HG03196 (cell line): ENCODE results near the gene SFRP5.

Source experiments
- ATAC-seq: cut with Tn5 transposase; IDR thresholded peaks from one replicate; pipeline ENCODE4 v1.9.1; 2021; ENCODE audit not compliant: unreplicated experiment

The SFRP5 gene

DNA sequence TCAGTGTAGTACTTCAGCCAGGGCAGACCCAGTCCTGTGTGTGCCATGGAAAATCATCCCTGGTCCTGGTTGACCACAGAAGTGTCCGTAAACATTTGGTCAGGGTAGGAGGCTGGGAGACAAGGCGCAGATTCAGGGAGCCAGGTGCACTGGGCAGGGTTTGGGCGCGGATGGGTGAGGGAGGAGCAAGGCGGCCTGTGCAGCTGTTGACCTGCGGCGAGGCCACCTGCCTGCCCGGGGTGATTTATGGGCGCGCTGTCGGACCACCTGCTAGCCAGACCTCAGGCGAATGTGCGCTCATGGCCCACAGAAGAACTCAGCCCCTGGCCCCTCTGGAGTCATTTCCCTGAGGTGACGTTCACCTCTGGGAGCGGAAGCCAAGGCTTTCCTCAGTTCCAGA lies 6.6 kb downstream of the SFRP5 start:
- no peak for ATAC-seq

DNA sequence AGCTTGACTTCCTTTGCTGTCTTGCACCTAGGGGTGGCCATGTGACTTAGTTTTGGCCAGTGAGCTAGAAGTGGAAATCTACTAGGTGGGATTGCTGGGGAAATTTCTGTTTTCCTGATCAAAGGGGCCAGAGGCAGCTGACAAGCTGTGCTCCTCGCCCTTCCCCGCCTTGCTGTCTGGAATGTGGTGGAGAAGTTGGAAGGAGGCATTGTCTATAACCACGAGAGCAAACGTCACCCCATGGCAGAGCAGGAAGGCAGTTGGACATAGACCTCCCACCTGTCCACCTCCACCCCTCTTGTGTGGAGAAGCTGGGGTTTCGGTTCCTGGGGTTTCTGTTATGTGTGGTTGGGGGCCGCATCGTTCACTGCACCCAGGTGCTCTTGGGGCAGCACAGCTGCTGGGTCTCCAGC lies 7.3 kb downstream of the SFRP5 start:
- no peak for ATAC-seq

DNA sequence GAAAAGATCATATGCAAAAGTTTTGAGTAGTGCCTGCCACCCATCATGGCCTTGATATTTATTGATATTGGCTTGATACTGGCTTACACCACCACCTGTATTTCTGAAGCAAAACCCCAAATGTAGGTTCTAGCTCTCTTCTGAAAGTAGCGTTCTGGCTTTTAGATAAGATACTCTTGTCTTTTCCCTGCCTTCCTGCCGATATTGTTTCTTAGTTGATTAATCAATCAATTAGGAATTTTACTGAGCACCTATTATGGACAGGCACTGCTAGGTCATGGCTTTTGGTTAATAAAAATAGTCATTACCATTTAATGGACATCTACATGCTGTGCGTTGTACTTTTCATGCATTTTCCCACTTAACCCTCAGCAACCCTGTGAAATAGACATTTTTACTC lies 7.9 kb downstream of the SFRP5 start:
- ATAC-seq = no peak

DNA sequence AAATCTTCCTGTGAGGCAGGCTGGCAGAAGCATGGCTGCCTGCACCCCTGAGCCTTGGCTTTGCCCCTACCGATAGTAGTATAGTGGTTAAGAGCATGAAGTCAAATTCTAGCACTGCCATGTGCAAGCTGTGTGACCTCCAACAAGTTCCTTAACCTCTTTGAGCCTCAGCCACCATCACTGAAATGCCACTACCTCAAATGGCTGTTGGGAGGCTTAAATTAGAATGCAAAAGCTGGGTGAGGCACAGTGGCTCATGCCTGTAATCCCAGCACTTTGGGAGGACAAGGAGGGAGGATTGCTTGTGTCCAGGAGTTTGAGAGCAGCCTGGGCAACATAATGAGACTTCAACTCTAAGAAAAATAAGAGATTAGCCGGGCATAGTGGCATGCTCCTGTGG lies 8.4 kb downstream of the SFRP5 start:
- no peak for ATAC-seq

DNA sequence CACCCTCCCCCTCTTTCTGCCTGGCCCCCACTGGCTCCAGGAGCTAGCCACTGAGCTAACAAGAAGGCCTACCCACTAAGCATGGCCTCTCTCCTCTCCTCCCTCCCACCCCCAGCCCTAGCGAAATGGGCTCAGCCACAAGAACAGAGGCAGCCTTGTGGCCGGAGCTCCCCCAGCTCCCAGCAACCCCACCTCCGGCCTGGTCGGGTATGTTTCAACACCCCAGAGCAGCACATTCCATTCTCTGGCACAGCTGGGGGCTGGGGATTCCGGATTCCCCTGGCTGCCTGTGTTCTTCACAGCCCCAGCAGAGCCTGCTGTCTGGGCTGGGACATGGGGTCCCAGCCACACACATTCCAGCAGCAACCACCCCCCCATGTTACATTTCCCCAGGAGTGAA lies 9.0 kb downstream of the SFRP5 start:
- ATAC-seq = no peak

DNA sequence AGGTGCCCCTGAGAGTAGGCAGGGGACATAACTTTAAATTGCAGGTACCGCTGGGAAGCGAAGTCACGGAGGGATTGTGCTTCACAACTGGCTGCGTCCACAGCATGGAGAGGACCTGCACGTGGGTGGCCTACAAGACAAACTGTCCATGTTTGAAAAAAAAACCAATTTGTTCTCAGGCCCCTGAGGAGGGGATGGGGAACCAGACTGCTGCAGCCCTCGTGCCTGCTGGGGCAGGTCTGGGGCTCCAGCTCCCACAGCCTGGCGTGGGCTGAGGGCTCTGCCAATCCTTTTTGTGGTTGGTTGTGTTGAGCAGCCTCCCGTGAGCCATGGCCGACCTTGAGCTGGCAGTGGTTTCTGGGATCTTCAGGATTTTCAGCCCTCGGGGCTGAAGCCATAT lies 9.7 kb downstream of the SFRP5 start:
- no peak for ATAC-seq

DNA sequence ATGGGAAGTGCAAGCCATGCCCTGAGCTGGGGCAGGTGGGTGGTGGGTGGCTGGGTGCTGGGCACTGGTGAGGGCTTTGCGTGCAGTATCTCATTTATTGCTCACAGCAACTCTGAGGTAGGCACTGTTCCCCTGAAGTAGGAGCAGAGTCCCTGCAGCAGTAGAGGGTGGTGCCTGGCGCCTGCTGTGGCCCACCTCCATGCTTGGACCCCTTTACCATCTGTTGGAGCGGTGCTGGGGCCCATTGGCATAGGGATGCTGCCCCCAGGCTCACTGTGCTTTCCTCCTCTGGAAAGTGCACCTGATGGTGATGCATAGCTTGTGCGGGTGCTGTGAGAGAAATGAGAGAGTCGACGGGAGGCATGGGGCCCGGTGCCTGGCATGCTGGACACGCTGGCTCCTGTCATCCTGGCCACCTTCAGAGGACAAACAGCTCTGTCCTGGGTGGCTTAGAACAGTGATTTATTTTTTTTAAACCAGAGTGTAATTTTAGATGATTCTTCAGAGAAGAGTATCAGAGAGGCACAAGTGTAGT lies 10.4 kb downstream of the SFRP5 start:
- ATAC-seq = no peak

DNA sequence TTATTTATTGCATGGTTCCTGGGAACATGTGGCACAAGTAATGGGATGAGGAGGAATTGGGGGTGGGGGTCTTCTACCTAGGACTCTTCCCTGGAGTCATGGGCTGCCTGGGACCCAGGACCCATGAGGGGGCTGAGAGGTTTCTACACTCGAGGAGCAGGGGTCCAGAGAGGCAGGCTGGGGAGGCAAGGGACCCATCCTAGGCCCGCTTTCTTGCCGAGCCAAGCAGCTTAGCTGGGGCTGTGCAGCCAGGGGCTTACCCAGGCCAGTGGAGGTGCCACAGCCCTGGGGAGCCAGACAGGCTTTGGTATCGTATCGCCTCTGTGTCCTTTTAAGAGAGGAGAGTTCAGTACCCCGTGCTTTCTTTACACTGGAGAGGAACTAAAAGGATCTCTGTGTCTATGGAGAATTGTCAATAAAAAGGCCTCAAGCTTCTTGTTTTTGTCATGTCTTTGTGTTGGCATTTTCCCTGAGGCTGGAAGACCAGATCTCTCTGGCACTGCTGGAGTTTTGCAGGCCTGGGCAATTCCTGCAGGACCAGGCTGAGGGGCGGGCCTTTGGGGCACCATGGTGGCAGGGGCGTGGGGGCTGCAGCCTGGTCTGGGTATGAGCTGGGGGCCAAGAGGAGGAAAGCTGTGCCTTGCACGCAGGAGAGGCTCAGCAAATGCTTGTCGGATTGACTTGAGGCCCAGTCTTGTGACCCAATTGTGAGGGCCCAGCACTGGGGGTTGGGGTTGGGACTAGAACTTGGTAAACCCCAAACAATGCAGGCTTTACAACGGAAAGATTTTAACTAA lies 11.1 kb downstream of the SFRP5 start:
- ATAC-seq = no peak

DNA sequence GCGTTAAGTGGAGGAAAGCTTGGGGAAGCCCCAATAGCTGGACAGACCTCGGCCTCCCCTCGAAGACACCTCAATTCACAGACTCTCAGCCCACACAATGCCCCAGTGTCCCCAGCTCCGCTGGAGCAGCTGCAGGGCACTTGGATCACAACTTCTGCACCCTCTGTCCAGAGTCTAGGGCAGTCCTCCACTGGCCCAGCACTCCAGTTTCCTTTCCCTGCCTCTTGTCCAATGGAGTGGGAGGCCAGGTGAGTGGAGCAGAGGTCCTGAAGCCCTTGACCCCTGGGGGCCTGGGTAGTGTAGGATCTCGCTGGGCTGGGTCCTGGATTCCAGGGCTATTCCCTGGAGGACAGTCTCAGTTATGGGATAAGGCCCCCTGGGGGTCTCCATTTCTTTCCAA lies 11.9 kb downstream of the SFRP5 start:
- no peak for ATAC-seq

DNA sequence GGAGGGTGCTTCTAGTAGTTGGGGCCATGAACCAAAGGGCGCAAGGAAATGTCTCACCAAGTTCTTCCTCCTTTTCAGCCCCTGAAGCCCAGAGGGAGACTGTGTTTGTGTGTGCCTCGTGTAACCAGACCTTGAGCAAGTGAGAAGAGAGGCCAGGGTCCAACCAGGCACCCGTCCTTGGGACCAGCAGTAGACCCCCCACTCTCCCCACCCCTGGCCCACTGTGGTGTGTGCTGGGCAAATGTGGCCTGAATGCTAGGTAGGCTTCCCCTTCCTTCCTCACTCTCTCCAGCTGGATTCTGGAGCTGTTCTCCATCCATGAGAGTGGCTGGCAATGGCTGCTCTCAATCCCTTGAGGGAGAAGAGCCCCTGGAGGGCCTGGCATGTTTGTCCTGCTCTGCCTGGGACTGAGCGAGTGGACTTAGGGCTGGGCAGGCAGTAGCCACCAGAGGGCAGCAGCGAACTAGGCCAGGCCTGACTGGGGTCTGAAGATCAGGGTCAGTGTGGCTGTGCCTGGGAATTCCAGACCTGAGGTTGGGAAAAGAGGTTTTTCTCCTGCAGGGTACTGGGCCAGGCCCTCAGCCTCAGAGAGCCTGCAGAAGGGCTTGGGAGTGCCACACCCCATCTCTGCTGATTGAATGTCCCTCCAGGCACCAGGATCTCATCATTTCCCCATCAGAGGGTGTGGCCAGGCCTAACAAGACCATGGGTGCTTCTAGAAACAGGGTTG lies 12.5 kb downstream of the SFRP5 start:
- no peak for ATAC-seq

DNA sequence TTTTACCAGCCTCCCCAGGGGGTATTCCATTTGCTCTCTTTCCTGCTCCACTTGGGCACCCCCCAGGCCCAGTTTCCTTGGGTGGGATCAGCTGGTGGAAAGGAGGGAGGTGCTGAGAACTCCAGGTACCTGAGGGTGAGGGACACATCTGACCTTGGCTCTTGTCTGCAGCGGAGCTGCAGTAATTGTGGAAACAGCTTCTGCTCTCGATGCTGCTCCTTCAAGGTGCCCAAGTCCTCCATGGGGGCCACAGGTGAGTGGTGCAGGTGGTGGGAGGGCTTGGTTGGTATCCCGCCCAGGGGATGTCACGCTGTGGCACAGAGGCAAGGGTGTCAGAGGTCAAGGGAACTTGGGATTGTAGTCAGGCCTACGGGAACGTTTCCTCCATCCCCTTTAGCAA lies 14.3 kb downstream of the SFRP5 start:
- ATAC-seq = no peak

DNA sequence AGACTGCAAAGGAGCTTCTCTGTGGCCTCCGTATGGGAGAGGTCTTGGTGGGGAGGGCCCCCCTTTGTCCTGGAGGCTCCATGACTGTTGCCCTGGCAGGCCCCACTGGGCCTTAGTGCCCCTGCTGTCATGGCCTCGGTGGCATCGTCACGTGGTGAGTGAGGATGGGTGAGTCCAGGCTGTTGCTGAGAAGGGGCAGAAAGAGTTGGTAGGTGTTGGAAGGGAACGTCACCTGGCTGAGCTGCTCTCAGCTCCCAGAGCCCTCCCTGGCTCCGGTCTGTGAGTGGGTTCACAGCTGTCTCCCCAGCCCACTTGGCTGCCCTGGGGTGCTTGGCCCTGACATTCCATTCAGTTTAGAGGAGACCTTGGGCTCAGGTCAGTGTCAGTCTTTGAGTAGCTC lies 16.1 kb downstream of the SFRP5 start:
- no peak for ATAC-seq

DNA sequence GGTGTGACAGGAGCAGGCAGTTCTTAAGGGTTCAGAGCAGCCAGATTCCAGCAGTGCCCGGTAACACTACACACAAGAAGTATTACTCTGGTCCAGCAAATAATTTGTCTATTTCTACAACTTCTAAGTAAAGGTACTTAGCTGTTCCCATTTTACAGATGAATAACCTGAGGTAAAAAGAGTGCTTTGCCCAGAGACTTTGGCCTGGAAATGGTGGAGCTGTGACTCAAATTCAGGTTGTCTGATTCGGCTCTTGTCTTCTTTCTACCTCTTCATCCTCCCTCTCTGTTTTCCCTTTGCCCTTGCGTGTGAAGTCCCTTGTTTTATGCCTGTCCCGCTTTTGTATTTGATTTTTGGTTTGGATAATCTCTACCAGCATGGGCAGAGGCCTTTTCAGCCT lies 17.1 kb downstream of the SFRP5 start:
- ATAC-seq = no peak

DNA sequence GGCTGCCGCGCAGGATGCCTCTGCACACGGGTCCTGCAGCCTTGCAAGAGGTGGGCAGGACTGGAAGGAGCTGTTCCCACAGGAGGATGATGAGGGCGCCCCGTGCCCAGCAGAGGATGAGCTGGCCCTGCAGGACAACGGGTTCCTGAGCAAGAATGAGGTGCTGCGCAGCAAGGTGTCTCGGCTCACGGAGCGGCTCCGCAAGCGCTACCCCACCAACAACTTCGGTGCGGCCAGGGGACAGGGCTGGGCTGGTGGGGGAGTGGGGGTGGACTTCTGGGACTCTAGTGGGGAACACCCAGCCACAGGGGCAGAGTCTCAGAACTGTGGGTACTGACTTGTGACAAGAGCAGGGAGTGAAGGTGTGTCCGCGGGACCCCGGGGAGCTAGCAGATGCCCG lies 18.8 kb downstream of the SFRP5 start:
- ATAC-seq = no peak

DNA sequence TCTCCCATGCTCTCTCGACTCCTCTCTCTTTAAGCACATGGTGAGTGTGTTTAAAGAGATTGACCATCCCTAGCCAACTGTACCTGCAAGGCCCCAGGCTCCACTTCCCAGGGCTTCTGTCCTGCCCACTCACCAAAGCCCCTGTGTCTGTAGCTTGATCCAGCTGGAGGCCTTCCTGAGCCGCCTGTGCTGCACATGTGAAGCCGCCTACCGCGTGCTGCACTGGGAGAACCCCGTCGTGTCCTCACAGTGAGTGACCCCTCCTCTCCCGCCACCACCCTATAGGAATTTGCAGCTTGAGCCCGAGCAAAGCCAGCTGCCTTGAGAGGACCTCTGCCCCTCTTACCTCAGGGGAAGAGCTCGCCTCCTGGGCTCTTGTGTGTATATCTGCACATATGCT lies 23.7 kb downstream of the SFRP5 start:
- ATAC-seq = no peak

DNA sequence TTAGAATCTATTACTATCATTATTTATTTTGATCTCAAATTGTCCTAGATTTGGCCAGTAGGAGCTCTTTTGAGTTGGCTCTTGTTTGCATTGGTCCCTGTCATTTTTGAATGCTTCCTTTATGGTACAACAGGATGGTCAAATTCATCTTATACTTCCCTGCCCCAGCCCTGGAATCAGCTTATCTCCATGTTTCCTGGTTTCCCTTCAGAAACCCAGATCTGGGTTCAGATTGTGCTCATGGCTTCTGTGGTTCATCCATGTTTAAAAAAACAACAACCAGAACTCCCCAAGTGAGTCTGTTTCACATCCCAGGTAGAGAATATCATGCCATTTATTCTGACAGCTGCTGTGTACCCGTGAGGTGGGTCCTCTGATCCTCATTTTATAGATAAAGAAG lies 24.2 kb downstream of the SFRP5 start:
- ATAC-seq = no peak

DNA sequence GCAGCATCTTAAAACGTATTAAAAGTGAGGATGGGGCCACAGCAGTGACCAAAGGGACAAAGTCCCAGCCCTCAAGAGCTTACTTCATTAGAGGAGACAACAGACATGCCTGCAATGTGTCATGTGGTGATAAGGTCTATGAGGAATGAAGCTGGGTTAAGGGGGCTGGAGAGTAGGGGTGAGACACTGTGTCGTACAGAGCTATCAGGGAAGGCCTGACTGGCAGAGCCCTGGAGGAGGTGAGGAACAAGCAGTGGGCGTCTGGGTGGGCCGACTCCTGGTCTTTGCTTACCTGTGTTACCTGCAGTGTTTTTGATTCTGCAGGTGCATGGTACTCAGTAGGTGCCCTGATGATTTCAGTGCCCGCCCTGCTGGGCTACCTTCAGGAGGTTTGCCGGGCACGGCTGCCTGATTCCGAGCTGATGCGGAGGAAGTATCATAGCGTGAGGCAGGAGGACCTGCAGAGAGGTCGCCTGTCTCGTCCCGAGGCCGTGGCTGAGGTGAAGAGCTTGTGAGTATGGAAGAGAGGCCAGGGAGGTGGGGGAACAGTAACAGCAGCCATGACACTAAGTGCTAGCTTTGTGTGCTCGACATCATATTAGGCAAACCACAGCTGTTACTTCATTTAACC lies 27.3 kb downstream of the SFRP5 start:
- no peak for ATAC-seq

DNA sequence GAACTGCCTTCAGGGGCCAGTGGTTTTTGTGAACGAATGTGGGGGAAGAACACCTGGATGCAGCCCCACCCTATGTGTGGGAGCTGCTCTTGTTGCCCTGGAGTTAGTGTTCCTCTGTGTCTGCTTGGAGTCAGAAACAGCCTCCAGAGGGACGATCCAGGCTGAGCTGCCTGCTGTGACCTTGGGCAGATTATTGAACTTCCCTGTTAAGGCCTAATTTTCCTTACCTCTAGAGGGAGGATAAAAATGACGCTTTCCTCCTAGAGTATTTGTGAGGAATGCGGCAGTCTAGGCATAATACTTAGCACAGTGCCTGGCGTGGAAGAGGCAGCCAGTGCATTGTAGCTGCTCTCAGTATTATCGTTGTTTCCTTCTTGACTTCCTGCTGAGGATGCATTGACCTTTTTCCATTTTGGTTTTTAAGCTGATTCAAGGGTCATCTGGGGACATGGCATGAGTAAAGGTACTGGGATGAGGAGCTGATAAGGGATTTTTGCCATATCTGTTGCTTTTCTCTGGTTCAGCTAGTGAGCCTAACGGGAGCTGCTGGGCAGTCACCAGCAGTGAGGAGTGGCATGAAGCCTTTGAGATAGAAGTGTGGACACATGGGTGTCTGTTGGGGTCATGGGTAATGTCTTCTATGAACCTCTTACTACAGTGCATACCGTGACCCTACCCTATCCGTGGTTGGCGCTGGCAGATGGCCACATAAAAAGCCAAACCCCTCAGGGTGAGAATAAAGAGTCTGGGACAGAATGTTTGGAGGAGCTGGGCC lies 28.4 kb downstream of the SFRP5 start:
- no peak for ATAC-seq

DNA sequence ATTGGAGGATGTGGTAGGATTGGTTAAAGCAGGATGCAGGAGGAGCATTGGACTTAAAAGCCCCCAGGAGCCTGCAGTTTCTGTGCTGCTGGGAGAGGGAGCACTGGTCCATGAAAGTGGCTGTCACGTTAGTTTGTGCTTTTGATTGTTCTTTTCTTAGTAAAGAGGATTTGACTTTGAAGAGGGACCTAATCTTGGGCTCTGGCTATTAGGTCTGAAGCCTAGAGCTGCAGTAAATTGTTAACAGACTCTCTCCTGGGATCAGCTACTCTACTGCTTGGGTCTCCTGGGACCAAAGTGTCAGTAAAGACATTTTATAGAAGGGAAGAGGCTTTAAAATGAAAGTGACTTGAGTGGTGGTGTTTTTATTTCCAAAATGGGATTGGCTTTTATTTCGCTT lies 31.2 kb downstream of the SFRP5 start:
- ATAC-seq = no peak

DNA sequence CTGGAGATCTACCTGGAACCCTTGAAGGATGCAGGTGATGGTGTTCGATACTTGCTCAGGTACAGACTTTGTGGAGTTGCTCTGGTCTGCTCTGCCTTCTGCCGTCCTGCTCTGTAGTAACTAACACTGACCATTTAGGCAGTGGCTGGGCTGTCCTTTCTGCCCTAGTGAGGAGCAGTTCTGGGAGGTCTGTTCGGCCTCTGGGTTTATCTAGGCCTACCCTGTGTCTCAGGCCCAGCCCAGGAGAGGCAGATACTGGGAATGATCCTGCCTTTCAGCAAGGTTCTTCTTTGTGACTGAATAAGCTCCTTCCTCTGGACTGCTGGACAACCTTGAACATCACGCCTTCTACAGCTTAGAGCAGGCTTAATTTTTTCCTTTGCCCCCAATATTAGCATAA lies 33.2 kb downstream of the SFRP5 start:
- ATAC-seq = no peak

DNA sequence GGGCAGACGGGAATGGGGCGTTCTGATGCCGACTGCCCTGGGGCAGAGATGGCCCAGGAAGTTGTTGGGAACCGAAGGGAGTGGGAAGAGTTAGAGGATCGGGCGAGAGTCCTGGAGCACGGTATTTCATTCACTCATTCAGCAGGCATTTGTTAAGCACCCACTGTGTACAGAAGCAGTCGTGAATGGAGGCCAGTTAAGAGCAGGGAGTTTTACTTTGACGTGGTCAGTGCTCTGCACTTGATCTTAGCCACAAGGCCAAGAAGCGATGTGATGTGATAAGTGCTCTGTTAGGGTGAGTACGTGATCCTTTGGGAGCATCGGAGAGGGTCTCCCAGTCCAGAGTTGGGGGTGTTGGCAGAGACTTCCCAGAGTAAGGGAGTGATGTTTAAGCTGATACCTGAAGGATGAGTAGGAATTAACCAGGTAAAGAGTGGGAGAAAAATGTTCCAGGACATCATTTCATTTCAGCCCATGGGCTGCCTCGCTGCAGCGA lies 34.0 kb downstream of the SFRP5 start:
- ATAC-seq = no peak
